HL-60 (cell line): ENCODE data around the gene FAM227B.

Source experiments
- CTCF ChIP-seq: IDR thresholded peaks from one replicate; pipeline ENCODE4 v1.5.1; 2011; ENCODE audit warnings: low read length, control low read depth, inconsistent platforms; ENCODE audit not compliant: insufficient read depth
- GABPA ChIP-seq: IDR thresholded peaks from 2 replicates; pipeline ENCODE4 v1.6.1; 2012; ENCODE audit warnings: low read depth
- POLR2AphosphoS5 ChIP-seq: IDR thresholded peaks from 2 replicates; pipeline ENCODE4 v1.6.1; 2012; ENCODE audit warnings: low read depth
- REST ChIP-seq: IDR thresholded peaks from 2 replicates; pipeline ENCODE4 v1.6.1; 2012; ENCODE audit warnings: low read depth; ENCODE audit not compliant: insufficient replicate concordance
- SPI1 ChIP-seq: IDR thresholded peaks from 2 replicates; pipeline ENCODE4 v1.6.1; 2012; ENCODE audit warnings: low read depth, mild to moderate bottlenecking, borderline replicate concordance

- TF ChIP-seq CTCF (no peak), REST (no peak), POLR2AphosphoS5 (no peak), GABPA (no peak), SPI1 (no peak)
Observed at GRCh38 chr15:49415149-49415548, 205.5 kb downstream of the FAM227B start.
